ENCODE results near the gene TDP1. TPM values are rescaled to one million over a fixed set of nuclear protein-coding genes. Genes with fewer than 3 reads are reported as not detected.

TDP1 gene
- total and polyA plus RNA-seq, 2 experiments from 2014 or later, result 11.8 to 12.6 TPM

DNA sequence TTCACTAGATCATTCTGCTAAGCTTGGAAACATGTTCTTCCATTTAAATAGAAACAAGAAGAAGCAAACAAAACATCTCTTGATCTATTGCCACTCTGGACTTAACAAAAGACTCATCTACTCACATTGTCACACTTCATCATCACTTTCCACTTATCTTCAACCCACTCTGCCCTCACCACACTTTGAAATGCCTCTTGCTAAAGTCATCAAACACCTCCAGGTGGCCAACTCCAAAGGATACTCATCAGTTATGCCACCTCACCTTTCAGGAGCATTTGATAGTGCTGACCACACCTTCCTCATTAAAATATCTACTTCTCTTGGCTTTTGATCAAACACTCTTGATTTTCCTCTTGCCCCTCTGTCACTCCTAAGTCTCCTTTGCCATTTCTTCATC, 8.4 kb upstream of the TDP1 start:
- Histone ChIP-seq H3F3A (ENCODE audit: insufficient read depth) (no peaks in the 10 kb centered on the region), H3K27ac (no peak overlapping the region), H2AFZ (no peak overlapping the region), H3K4me3 (no peak overlapping the region), H3K4me2 (ENCODE audit: unreplicated experiment) (no peak overlapping the region), H3K27me3 (replicated peaks; ENCODE audit: insufficient read depth) (no peaks in the 10 kb centered on the region), H3K9ac (no peak overlapping the region), H3K79me2 (ENCODE audit: insufficient read depth) (no peaks in the 10 kb centered on the region), H3K36me3 (ENCODE audit: low read depth) (0 out of 2 replicates have a peak, but pooled peaks cover 3% of the 10 kb centered on the region), H3K9me3 (ENCODE audit: low read depth) (no peaks in the 10 kb centered on the region), H3K4me1 (ENCODE audit: insufficient read depth) (no peaks in the 10 kb centered on the region), H3K9me2 (ENCODE audit: insufficient read depth) (no peaks in the 10 kb centered on the region), H4K20me1 (ENCODE audit: insufficient read depth) (no peaks in the 10 kb centered on the region)
- DNase-seq, result no peak
- in situ Hi-C loops (cut with MboI), result no loop called here
- TF ChIP-seq EZH2phosphoT487 (IDR thresholded peaks at IDR 0.05; ENCODE audit: insufficient read depth, low read depth), result no peak
- no peak for TF ChIP-seq EZH2 (IDR thresholded peaks at IDR 0.05; ENCODE audit: insufficient read depth, poor library complexity, severe bottlenecking)

GRCh38 chr14:89952576-89952975, 3.2 kb upstream of the TDP1 start:
- peaks cover 16% of the 10 kb centered on the region for H3K4me1 ChIP-seq (ENCODE audit: insufficient read depth)
- WGBS, 2 experiments (ENCODE audit: low coverage in 1 of 2, low lambda C conversion rate in 2 of 2, missing lambda C conversion rate in 2 of 2), result 66 to 72% methylated on average over 2 of the region's 2 CpGs
- H3K36me3 ChIP-seq (ENCODE audit: low read depth), result 0 out of 2 replicates have a peak, but pooled peaks cover 3% of the 10 kb centered on the region
- no peak overlapping the region for H3K9ac ChIP-seq
- H2AFZ ChIP-seq, result no peak overlapping the region
- peaks cover 16% of the 10 kb centered on the region for H3K79me2 ChIP-seq (ENCODE audit: insufficient read depth)
- no peaks in the 10 kb centered on the region for H3K27me3 ChIP-seq (replicated peaks; ENCODE audit: insufficient read depth)
- H3K4me3 ChIP-seq, result no peak overlapping the region
- H3K4me2 ChIP-seq (ENCODE audit: unreplicated experiment), result no peak overlapping the region
- in situ Hi-C loops (cut with MboI), result no loop called here
- no peak for TF ChIP-seq EZH2phosphoT487 (IDR thresholded peaks at IDR 0.05; ENCODE audit: insufficient read depth, low read depth)
- no peak for TF ChIP-seq EZH2 (IDR thresholded peaks at IDR 0.05; ENCODE audit: insufficient read depth, poor library complexity, severe bottlenecking)
- peaks cover 33% of the 10 kb centered on the region for H3F3A ChIP-seq (ENCODE audit: insufficient read depth)
- no peaks in the 10 kb centered on the region for H4K20me1 ChIP-seq (ENCODE audit: insufficient read depth)
- no peak overlapping the region for H3K27ac ChIP-seq
- DNase-seq, result no peak
- no peaks in the 10 kb centered on the region for H3K9me2 ChIP-seq (ENCODE audit: insufficient read depth)
- no peaks in the 10 kb centered on the region for H3K9me3 ChIP-seq (ENCODE audit: low read depth)

DNA sequence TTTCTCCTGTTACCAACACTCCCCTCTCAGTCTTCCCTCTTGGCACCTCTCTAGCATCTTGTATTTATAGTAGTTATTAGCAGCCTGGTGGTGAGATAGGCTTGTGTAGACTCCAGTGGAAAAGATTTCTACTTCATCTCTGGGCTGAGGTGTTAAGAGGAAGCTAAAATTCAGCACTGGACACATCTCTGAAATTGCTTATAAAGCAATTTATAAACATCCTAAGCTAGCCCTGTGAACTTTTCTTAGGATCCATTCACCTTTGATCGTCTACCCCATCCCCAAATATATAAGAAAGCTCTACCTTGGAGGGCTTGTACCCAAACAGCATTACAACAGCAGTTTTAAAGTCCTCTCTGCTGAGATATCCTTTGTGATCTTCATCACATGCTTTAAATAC, 2.1 kb upstream of the TDP1 start:
- Histone ChIP-seq H3K79me2 (ENCODE audit: insufficient read depth) (peaks cover 26% of the 10 kb centered on the region), H3K9me2 (ENCODE audit: insufficient read depth) (no peaks in the 10 kb centered on the region), H3K4me1 (ENCODE audit: insufficient read depth) (peaks cover 16% of the 10 kb centered on the region), H3F3A (ENCODE audit: insufficient read depth) (peaks cover 33% of the 10 kb centered on the region), H3K9ac (peak overlapping the region; percentile 97), H2AFZ (peak overlapping the region; percentile 98), H4K20me1 (ENCODE audit: insufficient read depth) (no peaks in the 10 kb centered on the region), H3K4me2 (ENCODE audit: unreplicated experiment) (peak overlapping the region; percentile 94), H3K4me3 (peak overlapping the region; percentile 90), H3K27me3 (replicated peaks; ENCODE audit: insufficient read depth) (no peaks in the 10 kb centered on the region), H3K36me3 (ENCODE audit: low read depth) (0 out of 2 replicates have a peak, but pooled peaks cover 3% of the 10 kb centered on the region), H3K9me3 (ENCODE audit: low read depth) (no peaks in the 10 kb centered on the region), H3K27ac (peak overlapping the region; percentile 96)
- in situ Hi-C loops (cut with MboI), result no loop called here
- peak; percentile 21 for DNase-seq
- 46% methylated on average over 1 of the region's 1 CpG for WGBS, 2 experiments (ENCODE audit: low coverage in 1 of 2, low lambda C conversion rate in 2 of 2, missing lambda C conversion rate in 2 of 2)
- no peak for TF ChIP-seq EZH2 (IDR thresholded peaks at IDR 0.05; ENCODE audit: insufficient read depth, poor library complexity, severe bottlenecking)
- no peak for TF ChIP-seq EZH2phosphoT487 (IDR thresholded peaks at IDR 0.05; ENCODE audit: insufficient read depth, low read depth)

DNA sequence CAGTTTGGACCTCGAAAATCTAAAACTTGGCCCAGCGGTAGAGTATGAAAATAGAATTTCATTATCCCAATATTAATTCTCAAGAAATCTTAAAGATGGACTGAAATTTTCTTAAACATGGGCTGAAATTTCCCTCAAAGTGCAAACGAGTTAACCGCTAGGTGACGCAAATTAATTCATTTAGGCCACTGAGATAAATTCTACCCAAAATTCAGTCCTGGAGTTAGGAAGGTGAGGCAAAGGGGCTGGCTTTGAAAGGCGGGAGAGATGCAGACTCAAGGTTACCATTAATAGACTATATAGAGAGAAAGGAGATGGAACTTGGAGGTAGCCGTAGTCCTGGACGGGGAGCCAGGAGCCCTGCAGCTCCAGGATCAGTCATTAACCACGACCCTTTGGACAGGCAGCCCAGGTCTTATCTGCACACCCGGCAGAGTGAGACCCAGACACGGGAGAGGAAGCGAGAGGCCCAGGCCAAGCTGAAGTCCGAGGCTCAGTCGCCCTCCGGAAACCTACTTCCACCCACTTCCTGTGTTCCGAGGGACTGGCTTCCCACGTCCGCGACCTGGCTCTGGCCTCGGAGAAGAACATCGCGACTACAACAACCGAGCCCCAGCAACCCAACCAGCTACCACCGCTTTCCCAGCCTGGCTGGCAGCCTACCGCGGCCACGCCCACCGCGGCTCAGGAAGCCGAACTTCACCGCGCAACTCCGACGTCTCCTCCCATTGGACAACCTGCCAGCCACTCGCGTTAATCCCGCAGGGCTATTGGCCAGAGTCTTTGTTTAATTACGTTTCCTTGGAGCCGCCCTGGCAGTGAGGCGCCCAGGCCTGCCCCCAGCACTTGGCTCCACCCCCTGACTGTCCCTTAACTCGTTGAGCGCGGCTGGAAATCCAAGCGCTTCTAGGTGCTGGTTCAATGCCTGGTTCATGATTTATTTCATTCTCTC, 1.4 kb upstream of the TDP1 start, which contains the start of gene EFCAB11:
Gene EFCAB11, minus strand, starts transcription at position 661 of the 952 bp plus-strand sequence. Its CDS starts 70 bp downstream, at position 591.
- peaks cover 33% of the 10 kb centered on the region for H3F3A ChIP-seq (ENCODE audit: insufficient read depth)
- H3K79me2 ChIP-seq (ENCODE audit: insufficient read depth), result peaks cover 33% of the 10 kb centered on the region
- peak within 1 kb of the TSS; percentile 96 for H3K27ac ChIP-seq
- TF ChIP-seq EZH2 (IDR thresholded peaks at IDR 0.05; ENCODE audit: insufficient read depth, poor library complexity, severe bottlenecking) (no peak), EZH2phosphoT487 (IDR thresholded peaks at IDR 0.05; ENCODE audit: insufficient read depth, low read depth) (no peak)
- peak within 1 kb of the TSS; percentile 98 for H2AFZ ChIP-seq
- in situ Hi-C loops (cut with MboI), result no loop called here
- H4K20me1 ChIP-seq (ENCODE audit: insufficient read depth), result no peaks in the 10 kb centered on the region
- H3K9ac ChIP-seq, result peak within 1 kb of the TSS; percentile 97
- peak within 1 kb of the TSS; percentile 90 for H3K4me3 ChIP-seq
- H3K4me2 ChIP-seq (ENCODE audit: unreplicated experiment), result peak within 1 kb of the TSS; percentile 98
- 1% methylated on average over 44 of the region's 44 CpGs for WGBS, 2 experiments (ENCODE audit: low coverage in 1 of 2, low lambda C conversion rate in 2 of 2, missing lambda C conversion rate in 2 of 2)
- no peaks in the 10 kb centered on the region for H3K9me2 ChIP-seq (ENCODE audit: insufficient read depth)
- no peaks in the 10 kb centered on the region for H3K9me3 ChIP-seq (ENCODE audit: low read depth)
- no peaks in the 10 kb centered on the region for H3K27me3 ChIP-seq (replicated peaks; ENCODE audit: insufficient read depth)
- DNase-seq, result peak; percentile 100
- H3K4me1 ChIP-seq (ENCODE audit: insufficient read depth), result peaks cover 16% of the 10 kb centered on the region
- H3K36me3 ChIP-seq (ENCODE audit: low read depth), result 0 out of 2 replicates have a peak, but pooled peaks cover 3% of the 10 kb centered on the region
